ENCODE measurements around the gene SHMT1.

The SHMT1 gene

GRCh38 chr17:18285296-18285695 lies 78.1 kb downstream of the SHMT1 start:
- no peak for DNase-seq (ENCODE audit: low read depth)

GRCh38 chr17:18281788-18282187 lies 81.6 kb downstream of the SHMT1 start:
- DNase-seq (ENCODE audit: low read depth) = no peak

GRCh38 chr17:18280766-18281371 lies 82.5 kb downstream of the SHMT1 start:
- DNase-seq (ENCODE audit: low read depth) = no peak

- DNase-seq (ENCODE audit: low read depth) = no peak
Observed at GRCh38 chr17:18280249-18280648, 83.1 kb downstream of the SHMT1 start.

- no peak for DNase-seq (ENCODE audit: low read depth)
Observed at GRCh38 chr17:18278867-18279266, 84.5 kb downstream of the SHMT1 start.
